Measurements from ENCODE around the gene ANKRD1. TPM values are rescaled to one million over a fixed set of nuclear protein-coding genes. Genes with fewer than 3 reads are reported as not detected.

Gene ANKRD1
- total and polyA plus RNA-seq, 2 experiments from 2014 or later: 9.4 to 32.7 TPM

DNA sequence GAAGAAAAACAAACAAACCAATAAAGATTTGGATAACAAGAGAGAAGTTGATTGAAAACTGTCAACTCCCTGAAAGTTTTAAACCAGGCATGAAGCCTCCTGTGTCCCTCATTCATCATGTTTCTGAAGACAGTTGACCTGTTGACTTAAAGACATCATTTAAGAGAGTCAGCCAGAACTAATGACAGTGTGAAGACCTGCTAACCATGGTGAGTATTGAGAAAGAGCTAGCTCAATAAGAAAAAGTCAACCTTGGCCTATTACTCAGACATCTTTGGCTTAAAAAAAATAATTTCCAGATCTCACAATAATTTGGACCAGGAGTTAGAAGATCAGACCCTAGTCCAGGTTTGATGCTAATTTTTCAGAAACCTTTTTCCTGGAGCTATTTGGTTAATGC lies 45.3 kb upstream of the ANKRD1 start:
- no peaks in the 10 kb centered on the region for H3K9me3 ChIP-seq (ENCODE audit: low read depth)
- H3K4me1 ChIP-seq (ENCODE audit: low read depth): peaks cover 8% of the 10 kb centered on the region
- no peak overlapping the region for H3K4me3 ChIP-seq
- DNase-seq (ENCODE audit: low read depth in 1 of 2, low spot score in 1 of 2): no peak
- no peaks in the 10 kb centered on the region for H3K36me3 ChIP-seq
- H3K27me3 ChIP-seq: no peaks in the 10 kb centered on the region
- H3K27ac ChIP-seq: no peak overlapping the region
- TF ChIP-seq, protein P1, sequence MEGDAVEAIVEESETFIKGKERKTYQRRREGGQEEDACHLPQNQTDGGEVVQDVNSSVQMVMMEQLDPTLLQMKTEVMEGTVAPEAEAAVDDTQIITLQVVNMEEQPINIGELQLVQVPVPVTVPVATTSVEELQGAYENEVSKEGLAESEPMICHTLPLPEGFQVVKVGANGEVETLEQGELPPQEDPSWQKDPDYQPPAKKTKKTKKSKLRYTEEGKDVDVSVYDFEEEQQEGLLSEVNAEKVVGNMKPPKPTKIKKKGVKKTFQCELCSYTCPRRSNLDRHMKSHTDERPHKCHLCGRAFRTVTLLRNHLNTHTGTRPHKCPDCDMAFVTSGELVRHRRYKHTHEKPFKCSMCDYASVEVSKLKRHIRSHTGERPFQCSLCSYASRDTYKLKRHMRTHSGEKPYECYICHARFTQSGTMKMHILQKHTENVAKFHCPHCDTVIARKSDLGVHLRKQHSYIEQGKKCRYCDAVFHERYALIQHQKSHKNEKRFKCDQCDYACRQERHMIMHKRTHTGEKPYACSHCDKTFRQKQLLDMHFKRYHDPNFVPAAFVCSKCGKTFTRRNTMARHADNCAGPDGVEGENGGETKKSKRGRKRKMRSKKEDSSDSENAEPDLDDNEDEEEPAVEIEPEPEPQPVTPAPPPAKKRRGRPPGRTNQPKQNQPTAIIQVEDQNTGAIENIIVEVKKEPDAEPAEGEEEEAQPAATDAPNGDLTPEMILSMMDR (IDR thresholded peaks at IDR 0.05; ENCODE audit: low read depth, low read length): no peak

DNA sequence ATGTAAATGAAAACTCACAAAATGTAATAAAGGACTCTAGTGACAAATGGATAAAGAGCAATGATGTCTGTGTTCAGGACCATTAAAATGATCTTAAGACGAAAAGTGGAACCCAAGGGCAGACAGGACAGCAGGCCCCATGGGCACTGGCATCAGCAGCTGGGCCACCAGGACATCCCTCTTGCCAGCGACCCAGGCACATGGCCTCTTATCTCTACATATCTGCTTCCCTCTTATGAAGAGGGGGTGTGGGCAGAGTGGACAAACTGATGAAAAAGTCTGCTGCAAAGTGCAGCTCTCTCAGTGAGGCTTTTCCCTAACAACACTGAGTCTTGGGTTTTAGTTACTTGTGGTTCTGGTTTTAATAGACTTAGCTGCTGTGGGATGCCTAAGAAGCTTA lies 44.8 kb upstream of the ANKRD1 start:
- Histone ChIP-seq H3K27ac (no peak overlapping the region), H3K36me3 (no peaks in the 10 kb centered on the region), H3K4me1 (ENCODE audit: low read depth) (peaks cover 8% of the 10 kb centered on the region), H3K4me3 (no peak overlapping the region), H3K9me3 (ENCODE audit: low read depth) (no peaks in the 10 kb centered on the region), H3K27me3 (no peaks in the 10 kb centered on the region)
- no peak for DNase-seq (ENCODE audit: low read depth in 1 of 2, low spot score in 1 of 2)
- TF ChIP-seq, protein P1 (IDR thresholded peaks at IDR 0.05; ENCODE audit: low read depth, low read length): no peak

DNA sequence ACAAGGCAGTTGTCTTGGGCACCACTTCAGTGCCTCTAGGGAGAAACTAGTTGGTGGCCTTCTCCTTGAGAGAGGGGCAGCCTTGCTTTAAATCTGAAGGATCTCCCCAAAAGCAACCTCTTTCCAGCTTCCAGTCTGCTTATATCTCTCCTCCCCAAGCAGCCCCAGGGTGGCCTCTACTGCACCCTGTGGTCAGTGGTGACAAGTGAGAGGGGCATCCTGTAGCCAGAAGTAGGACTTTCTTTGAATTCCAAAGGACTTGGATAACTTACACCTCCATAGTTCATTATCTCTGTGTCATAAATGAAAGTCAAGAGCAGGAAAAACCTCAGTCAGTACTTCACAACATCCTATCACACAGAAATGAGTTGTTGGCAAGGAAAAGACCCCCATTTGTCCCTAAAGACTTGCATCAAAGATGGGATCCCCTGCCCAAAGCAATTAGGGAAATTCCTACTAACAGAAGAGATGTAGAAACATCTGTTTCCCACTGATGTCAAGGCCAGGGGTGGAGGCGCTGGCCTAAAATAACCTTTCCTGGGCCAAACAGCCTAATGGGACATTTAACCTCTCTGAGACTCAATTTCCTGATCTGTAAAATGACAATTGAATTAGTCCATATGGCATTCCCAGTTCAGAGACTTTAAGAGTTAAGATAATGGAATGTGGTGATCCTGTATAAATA lies 44.0 kb upstream of the ANKRD1 start:
- TF ChIP-seq, protein P1 (IDR thresholded peaks at IDR 0.05; ENCODE audit: low read depth, low read length): no peak
- DNase-seq (ENCODE audit: low read depth in 1 of 2, low spot score in 1 of 2): no peak
- Histone ChIP-seq H3K9me3 (ENCODE audit: low read depth) (no peaks in the 10 kb centered on the region), H3K36me3 (no peaks in the 10 kb centered on the region), H3K27ac (no peak overlapping the region), H3K27me3 (no peaks in the 10 kb centered on the region), H3K4me1 (ENCODE audit: low read depth) (peaks cover 8% of the 10 kb centered on the region), H3K4me3 (no peak overlapping the region)

DNA sequence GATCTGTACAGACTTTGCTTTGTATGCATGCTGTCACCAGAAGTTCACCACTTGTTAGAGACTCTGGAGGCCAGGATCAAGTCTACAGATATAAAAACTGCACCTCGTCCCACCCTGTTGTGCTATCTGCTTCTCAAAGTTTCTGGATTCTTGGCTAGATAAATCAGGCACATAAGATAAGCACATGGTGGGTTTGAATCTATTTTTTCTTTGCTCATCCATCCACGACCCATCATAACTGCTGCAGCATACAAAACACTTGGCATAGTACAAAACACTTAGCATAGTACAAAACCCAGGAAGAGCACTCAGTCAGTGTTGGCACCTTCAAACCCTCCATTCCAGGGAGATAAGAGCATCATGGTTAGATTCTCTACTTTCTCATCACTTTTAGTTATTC lies 42.4 kb upstream of the ANKRD1 start:
- Histone ChIP-seq H3K27me3 (no peaks in the 10 kb centered on the region), H3K27ac (no peak overlapping the region), H3K36me3 (no peaks in the 10 kb centered on the region), H3K9me3 (ENCODE audit: low read depth) (no peaks in the 10 kb centered on the region), H3K4me3 (no peak overlapping the region), H3K4me1 (ENCODE audit: low read depth) (peaks cover 4% of the 10 kb centered on the region)
- no peak for DNase-seq (ENCODE audit: low read depth in 1 of 2, low spot score in 1 of 2)
- TF ChIP-seq, protein P1 (IDR thresholded peaks at IDR 0.05; ENCODE audit: low read depth, low read length): no peak

DNA sequence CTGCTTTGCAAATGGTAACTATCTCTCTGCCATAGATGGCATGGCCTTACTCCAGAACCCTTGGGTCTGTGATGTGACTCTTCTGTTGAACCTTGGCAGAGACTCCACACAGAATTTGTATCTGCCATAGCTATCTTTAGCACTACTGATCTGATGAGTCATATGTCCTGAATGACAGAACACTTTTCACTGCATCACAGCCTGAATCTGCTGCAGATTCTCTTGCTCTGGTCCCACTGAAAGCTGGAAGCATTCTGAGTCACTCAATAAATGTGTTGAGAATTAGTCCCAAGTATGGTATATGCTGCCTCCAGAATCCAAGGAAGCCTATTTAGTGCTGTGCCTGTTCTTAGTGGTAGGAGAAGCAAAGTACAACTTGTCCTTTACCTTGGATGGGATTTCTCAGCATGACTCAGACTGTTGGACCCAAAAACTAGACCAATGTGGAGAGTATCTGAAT lies 39.5 kb upstream of the ANKRD1 start:
- DNase-seq (ENCODE audit: low read depth in 1 of 2, low spot score in 1 of 2): peak in 1 of 2 donors; percentile 57
- Histone ChIP-seq H3K4me1 (ENCODE audit: low read depth) (no peaks in the 10 kb centered on the region), H3K27me3 (no peaks in the 10 kb centered on the region), H3K4me3 (no peak overlapping the region), H3K9me3 (ENCODE audit: low read depth) (no peaks in the 10 kb centered on the region), H3K27ac (no peak overlapping the region), H3K36me3 (no peaks in the 10 kb centered on the region)
- TF ChIP-seq, protein P1 (IDR thresholded peaks at IDR 0.05; ENCODE audit: low read depth, low read length): no peak

Data from cardiac muscle cell (in vitro differentiated cells and primary cell).